Stimulated activated CD8-positive, alpha-beta memory T cell treated with anti-CD3 and anti-CD28 coated beads, Interleukin-15, amount 100 ng/mL, for 24 hours (primary cell): ENCODE results near the gene GPSM1.

Experiments used
- DNase-seq: peaks from one replicate; pipeline ENCODE4 v3.0.0-alpha.2; 2020; ENCODE audit warnings: low read depth

GPSM1 gene

GRCh38 chr9:136304981-136305380 is 22.4 kb upstream of the GPSM1 start:
- no peak for DNase-seq

DNA sequence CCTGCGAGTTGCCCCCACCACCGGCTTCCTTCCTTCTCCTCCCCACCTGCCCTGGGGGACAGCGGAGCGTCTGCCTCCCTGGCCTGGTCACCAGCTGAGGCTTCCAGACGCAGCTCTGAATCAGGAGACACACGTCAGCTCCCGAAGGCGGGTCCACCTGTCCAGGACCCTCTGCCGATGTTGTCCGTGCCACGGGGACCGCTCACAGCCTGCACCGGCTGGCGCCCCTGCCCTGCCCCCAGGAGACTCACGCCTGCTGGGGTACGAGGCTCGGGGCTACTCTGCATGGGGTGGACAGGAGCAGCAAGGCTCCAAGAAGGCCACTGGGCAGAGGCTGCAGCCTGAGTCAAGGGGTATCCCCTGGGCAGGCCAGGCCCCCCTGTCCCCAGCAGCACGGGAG is 21.5 kb upstream of the GPSM1 start:
- no peak for DNase-seq

DNA sequence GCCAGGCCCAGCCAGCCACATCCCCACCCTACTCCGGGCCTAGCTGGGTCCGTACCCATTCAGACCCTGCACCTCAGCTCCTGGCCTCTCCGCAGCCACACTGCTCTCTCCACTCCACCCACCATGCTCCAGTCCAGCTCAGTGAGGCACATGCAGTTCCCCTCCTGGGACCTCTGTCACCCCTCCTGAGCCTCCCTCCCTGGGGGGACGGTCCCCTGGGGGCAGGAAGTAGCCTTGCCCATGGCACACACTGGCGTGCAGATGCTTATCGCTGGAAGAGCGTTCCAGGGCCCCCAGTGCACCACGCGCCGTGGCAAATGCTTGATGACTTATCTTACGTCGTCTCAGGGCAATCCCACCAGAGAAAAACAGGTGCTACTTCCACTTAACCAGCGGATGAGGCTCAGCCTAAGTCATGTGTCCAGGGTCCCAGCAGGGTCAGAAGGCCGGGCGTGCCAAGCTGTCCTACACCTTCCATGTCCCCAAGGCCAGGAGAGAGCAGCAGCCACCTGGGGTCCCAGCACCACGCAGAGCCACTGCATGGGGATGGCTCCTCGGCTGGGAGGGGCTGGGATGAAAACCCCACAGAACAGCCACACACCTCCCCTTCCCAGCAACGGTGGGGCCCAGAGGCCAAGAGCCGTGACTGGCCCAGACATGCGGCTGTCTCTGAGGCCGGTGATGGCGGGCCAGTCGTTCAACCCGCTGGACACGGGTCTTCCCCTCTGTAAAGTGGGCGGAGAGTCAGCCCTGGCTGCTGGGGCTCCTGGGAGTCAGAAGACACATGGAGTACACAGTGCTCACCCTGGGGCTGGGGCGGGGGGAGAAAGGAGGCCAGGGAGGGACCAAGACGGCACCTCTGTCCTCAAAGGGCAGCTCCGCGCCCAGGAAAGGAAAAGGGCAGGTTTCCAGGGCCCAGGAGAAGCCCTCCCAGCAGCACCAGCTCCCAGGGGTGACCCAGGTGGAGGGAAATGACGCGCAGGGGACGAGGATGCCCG is 20.8 kb upstream of the GPSM1 start:
- DNase-seq, result no peak

DNA sequence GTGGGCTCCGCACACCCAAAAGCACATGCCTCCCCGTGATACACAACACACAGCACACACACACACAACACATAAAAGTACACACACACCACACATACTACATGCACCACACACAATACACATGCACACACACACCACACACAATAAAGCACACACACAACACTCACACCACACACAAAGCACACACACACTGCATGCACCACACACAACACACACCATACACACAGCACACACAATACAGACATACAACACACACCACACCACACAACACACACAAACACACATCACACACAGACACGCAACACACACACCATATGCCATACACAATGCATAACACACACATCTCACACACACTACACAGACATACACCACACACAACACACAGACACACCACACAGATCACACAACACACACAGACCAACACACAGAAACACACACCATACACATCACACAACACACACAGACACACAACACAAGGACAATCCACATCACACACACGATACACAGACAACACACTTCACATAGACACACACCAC is 20.1 kb upstream of the GPSM1 start:
- DNase-seq, result no peak

DNA sequence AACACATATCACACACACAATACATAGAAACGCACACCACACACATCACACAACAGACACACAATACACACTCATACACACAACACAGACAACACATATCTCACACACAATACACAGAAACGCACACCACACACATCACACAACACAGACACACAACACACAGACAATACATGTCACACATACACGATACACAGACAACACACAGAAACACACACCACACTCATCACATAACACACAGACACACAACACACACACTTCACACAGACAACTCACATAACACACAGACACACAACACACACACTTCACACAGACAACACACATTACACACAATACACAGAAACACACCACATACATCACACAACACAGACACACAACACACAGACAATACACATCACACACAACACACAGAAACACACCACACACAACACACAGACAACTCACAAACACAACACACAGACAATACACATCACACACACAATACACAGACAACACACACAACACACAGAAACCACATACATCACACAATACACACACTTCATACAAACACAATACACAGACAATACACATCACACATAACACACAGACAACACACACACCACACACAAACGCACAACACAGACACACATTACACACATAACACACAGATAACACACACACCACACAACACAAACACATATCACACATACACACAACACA is 19.2 kb upstream of the GPSM1 start:
- no peak for DNase-seq

DNA sequence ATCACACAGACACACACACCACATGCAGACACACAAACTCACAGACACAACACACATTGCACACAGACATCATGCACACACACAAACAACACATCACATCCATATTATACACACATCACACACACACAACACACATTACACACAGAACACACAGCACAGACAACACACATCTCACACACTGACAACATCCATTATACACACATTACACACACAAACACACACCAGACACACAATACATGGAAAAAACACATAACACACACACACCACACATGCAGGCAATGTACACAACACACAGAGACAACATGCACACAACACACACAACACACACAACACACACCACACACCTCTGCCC is 18.7 kb upstream of the GPSM1 start:
- DNase-seq, result no peak

DNA sequence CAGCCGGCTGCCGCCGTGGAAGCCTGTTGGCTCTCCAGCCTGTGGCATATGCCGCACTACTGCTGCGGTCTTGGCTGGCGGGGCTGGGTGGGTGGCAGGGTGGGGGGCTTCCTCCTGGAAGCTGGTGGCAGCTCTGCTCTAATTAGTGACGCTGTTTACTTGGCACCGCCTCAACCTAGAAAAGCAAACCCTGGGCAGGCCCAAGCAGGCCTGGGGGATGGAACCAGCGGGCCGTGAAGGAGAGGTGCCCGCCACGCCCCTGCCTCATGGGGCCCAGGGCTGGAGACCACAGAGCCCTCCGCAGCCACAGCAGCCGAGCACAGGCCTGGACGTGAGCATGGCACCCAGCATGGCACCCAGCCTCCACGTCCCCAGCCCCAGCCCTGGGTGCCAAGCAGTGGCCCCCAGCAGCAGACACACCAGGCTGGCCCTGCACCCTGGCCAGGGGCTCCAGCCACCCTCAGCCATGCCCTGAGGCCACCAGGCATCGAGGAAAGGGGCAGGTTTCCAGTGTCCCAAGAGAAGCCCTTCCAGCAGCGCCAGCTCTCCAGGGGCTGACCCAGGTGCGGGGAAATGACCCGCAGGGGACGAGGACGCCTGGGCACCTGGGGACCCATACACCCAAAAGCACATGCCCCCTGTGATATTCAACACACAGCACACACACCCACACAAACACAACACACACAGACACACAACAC is 18.1 kb upstream of the GPSM1 start:
- no peak for DNase-seq

DNA sequence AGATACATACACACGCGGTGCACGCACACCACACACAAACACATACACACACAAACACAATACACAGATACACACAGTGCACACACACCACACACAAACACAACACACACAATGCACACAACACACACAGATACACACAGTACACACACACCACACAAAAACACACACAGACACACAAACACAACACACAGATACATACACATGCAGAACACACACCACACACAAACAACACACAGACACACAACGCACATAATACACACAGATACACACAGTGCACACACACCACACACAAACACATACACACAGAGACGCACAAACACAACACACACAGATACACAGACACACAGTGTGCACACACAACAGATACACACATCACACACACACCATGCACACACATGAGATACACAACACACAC is 17.5 kb upstream of the GPSM1 start:
- no peak for DNase-seq

GRCh38 chr9:136310273-136311030 is 16.9 kb upstream of the GPSM1 start:
- DNase-seq, result no peak

- DNase-seq, result no peak
Measured at GRCh38 chr9:136311051-136312008, 16.0 kb upstream of the GPSM1 start.

GRCh38 chr9:136312009-136312375 is 15.3 kb upstream of the GPSM1 start:
- no peak for DNase-seq

- DNase-seq, result no peak
Measured at GRCh38 chr9:136312436-136312835, 14.9 kb upstream of the GPSM1 start.

GRCh38 chr9:136313111-136314055 is 14.0 kb upstream of the GPSM1 start:
- DNase-seq, result no peak

DNA sequence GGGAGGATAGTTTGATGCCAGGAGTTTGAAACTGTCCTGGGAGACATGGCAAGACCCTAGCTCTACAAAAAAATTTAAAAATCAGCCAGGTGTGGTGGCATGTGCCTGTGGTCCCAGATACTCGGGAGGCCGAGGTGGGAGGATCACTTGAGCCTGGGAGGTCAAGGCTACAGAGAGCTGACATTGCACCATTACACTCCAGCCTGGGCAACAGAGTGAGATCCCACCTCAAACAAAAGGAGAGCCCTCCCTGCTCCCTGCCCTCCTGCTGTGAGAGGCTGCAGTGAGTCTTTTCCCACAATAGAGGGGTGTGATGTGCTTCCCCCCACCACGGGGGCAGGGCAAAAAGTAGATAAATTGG is 13.3 kb upstream of the GPSM1 start:
- no peak for DNase-seq

DNA sequence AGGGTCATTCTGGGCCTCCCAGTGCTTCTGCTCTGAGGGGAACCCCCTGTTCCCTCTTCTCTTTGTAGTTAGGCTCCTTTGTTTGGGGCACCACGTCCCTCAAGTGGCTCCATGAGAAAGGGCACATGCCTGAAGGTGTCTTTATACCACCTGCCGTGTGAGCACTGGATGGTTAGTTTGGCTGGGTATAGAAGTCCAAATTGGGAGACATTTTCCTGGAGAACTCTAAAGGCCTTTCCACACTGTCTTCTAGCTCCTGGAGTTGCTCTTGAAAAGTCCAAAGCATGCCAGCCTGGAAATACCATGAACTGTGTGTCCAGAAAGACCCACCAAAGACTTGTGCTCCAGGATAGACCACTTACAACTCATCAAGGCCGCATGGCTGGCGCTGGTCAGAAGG is 12.4 kb upstream of the GPSM1 start:
- no peak for DNase-seq

DNA sequence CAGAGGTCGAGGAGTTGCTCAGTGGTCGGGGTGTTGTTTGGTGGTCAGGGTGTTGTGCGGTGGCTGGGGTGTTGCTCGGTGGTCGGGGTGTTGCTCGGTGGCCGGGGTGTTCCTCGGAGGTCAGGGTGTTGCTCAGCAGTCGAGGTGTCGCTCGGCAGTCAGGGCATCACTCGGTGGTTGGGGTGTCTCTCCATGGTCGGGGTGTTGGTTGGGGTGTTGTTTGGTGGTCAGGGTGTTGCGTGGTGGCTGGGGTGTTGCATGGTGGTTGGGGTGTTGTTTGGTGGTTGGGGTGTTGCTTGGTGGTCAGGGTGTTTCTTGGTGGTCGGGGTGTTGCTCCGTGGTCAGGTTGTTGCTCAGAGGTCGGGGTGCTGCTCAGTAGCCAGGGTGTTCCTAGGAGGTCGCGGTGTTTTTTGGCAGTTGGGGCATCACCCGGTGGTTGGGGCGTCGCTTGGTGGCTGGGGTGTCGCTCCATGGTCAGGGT is 11.0 kb upstream of the GPSM1 start:
- DNase-seq, result no peak

DNA sequence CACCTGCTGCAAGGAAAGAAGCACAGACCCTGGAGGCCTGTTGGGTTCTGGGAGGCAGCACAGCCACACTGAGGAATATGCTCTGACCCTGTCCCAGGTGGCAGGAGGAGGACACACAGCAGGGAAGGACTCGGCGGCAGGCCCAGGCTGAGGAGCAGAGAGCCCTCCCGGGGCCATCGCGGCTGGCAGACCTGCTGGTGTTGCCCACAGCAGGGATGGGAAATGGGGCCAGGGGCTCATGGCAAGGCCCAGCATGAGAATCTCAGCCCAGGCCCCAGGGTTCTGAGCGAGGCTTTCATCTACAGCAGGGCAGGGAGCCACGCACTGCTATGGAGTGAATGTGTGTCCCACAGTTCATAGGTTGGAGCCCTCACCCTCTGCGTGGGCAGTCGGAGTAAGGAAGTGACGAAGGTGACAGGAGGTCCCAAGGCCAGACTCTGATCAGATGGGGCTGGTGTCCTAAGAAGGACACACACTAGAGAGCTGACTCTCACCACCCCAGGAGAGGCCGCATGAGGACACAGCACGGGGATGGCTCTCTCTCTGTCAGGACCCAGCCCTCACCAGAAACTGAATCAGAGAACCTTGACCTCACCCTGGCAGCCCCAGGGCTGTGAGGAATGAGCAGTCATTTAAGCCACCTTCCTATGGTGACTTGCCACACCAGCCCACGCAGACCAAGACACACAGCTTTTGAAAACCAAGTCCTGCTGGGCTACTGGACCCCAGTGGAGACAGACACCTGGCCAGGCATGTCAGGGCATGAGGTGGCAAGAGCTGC is 10.3 kb upstream of the GPSM1 start:
- DNase-seq, result no peak

GRCh38 chr9:136317695-136318094 is 9.6 kb upstream of the GPSM1 start:
- no peak for DNase-seq
